ENCODE results near the gene GAPDHS.

- TF ChIP-seq CTCF (IDR thresholded peaks at IDR 0.05) (no peak), POLR2A (IDR thresholded peaks at IDR 0.05) (no peak)
Observed at GRCh38 chr19:35484252-35485036, 48.8 kb upstream of the GAPDHS start.
